Lower leg skin (tissue), 4 donors: ENCODE data around the gene CTTN. TPM values are rescaled to one million over a fixed set of nuclear protein-coding genes. Genes with fewer than 3 reads are reported as not detected.

Source experiments
- DNase-seq, 2 donors: peaks; one replicate each; pipeline ENCODE4 v3.0.0-alpha.2; 2019; ENCODE audit warnings: low spot score in 2 of 2
- H3K4me3 ChIP-seq: fragments of 200-600 bp; sonication (generic); 2 replicates; pipeline ENCODE4 v1.5.1; 2017; ENCODE audit warnings: mild to moderate bottlenecking, low read depth; ENCODE audit not compliant: poor library complexity, severe bottlenecking
- CTCF ChIP-seq, 3 donors: fragments of 450-650 bp; IDR thresholded peaks; one replicate each; pipeline ENCODE4 v1.5.1; 2016; ENCODE audit warnings: antibody characterized with exemption in 3 of 3, mild to moderate bottlenecking in 3 of 3, moderate library complexity in 2 of 3
- POLR2A ChIP-seq, 2 donors: fragments of 450-650 bp; IDR thresholded peaks; one replicate each; pipeline ENCODE4 v1.6.1; 2016 to 2017; ENCODE audit warnings: antibody characterized with exemption in 2 of 2, mild to moderate bottlenecking in 1 of 2, moderate library complexity in 1 of 2
- WGBS, 2 donors: methylation state at CpG; one replicate each; pipeline ENCODE4 v1.1.5; 2018; 5-methylcytosine and 5-hydroxymethylcytosine counted together
- intact Hi-C: fragments of 100-400 bp; cut with DNase I; formaldehyde crosslinking; loops from one replicate; pipeline ENCODE4 v1.15.0; 2023; ENCODE audit warnings: low total_unique reads
- total RNA-seq, 4 donors: library from RNA; depleted of rRNA; stranded (reverse); fragments of >200 nt; gene quantifications; one replicate each; pipeline ENCODE4 v1.1.0, GENCODE V29; 2016

Gene CTTN
- total RNA-seq, 4 donors from 2014 or later = 251 to 343 (median 288) TPM

GRCh38 chr11:70464509-70465361, 66.4 kb downstream of the CTTN start:
- DNase-seq = no peak
- TF ChIP-seq POLR2A (IDR thresholded peaks at IDR 0.05) (no peak), CTCF (IDR thresholded peaks at IDR 0.05) (no peak)
- intact Hi-C loops = no loop called here
- no peak overlapping the region for H3K4me3 ChIP-seq
- 55 to 71% methylated on average over 19 to 20 of the region's 20 CpGs for WGBS, 2 donors

GRCh38 chr11:70466154-70466553, 67.8 kb downstream of the CTTN start:
- WGBS, 2 donors = 47 to 56% methylated on average over 10 of the region's 10 CpGs
- TF ChIP-seq POLR2A (IDR thresholded peaks at IDR 0.05) (no peak), CTCF (IDR thresholded peaks at IDR 0.05) (no peak)
- H3K4me3 ChIP-seq = no peak overlapping the region
- intact Hi-C loops = loop anchor here (2.0 kb wide), 1 partner anchor 289 kb away; no protein-coding TSS in a partner anchor
- DNase-seq = no peak

GRCh38 chr11:70466596-70466995, 68.3 kb downstream of the CTTN start:
- intact Hi-C loops = loop anchor here (2.0 kb wide), 1 partner anchor 288 kb away; no protein-coding TSS in a partner anchor
- H3K4me3 ChIP-seq = no peak overlapping the region
- WGBS, 2 donors = 83 to 88% methylated on average over 7 to 8 of the region's 8 CpGs
- DNase-seq = no peak
- TF ChIP-seq POLR2A (IDR thresholded peaks at IDR 0.05) (no peak), CTCF (IDR thresholded peaks at IDR 0.05) (no peak)

- no peak overlapping the region for H3K4me3 ChIP-seq
- WGBS, 2 donors = 31 to 45% methylated on average over 17 to 20 of the region's 20 CpGs
- peak in 1 of 2 donors; percentile 43 for DNase-seq
- intact Hi-C loops = loop anchor here (2.0 kb wide), 1 partner anchor 287 kb away; no protein-coding TSS in a partner anchor
- TF ChIP-seq POLR2A (IDR thresholded peaks at IDR 0.05) = no peak
- peak in 1 of 3 donors; percentile 32 for TF ChIP-seq CTCF (IDR thresholded peaks at IDR 0.05)
Measured at GRCh38 chr11:70467201-70468085, 69.1 kb downstream of the CTTN start.

GRCh38 chr11:70468256-70469195, 70.2 kb downstream of the CTTN start:
- 69 to 71% methylated on average over 19 of the region's 19 CpGs for WGBS, 2 donors
- DNase-seq = no peak
- intact Hi-C loops = no loop called here
- H3K4me3 ChIP-seq = no peak overlapping the region
- TF ChIP-seq POLR2A (IDR thresholded peaks at IDR 0.05) (no peak), CTCF (IDR thresholded peaks at IDR 0.05) (no peak)
